Esophagus muscularis mucosa (tissue), 4 donors: Measurements from ENCODE around the gene DNAH3. TPM values are rescaled to one million over a fixed set of nuclear protein-coding genes. Genes with fewer than 3 reads are reported as not detected.
"Not testable (repeated sequence)": the region's sequence is repeated elsewhere in the genome, so short reads cannot be mapped to it uniquely, and the experiment has no call there.

Experiments
- DNase-seq: peaks from one replicate; pipeline ENCODE4 v3.0.0-alpha.2; 2017; ENCODE audit errors: extremely low spot score
- H3K27ac ChIP-seq, 4 donors: fragments of 200-600 bp; sonication (generic); replicated peaks in 1 of 4; 1 replicate in 3 of 4; 2 replicates in 1 of 4; pipeline ENCODE4 v1.5.1; 2016 to 2019; ENCODE audit warnings: mild to moderate bottlenecking in 1 of 4
- H3K27me3 ChIP-seq, 4 donors: fragments of 200-600 bp; sonication (generic); one replicate each; pipeline versions ENCODE4 v1.5.1 to v1.6.0; 2016 to 2019
- H3K36me3 ChIP-seq, 4 donors: fragments of 200-600 bp; sonication (generic); one replicate each; pipeline ENCODE4 v1.5.1; 2016 to 2019
- H3K4me1 ChIP-seq, 4 donors: fragments of 200-600 bp; sonication (generic); one replicate each; pipeline ENCODE4 v1.5.1; 2016 to 2019
- H3K4me3 ChIP-seq, 4 donors: fragments of 200-600 bp; sonication (generic); 1 replicate in 2 of 4; 2 replicates in 2 of 4; pipeline ENCODE4 v1.5.1; 2016 to 2019; ENCODE audit warnings: mild to moderate bottlenecking in 4 of 4, moderate library complexity in 1 of 4
- H3K9me3 ChIP-seq, 4 donors: fragments of 200-600 bp; sonication (generic); 1 replicate in 3 of 4; 2 replicates in 1 of 4; pipeline ENCODE4 v1.5.1; 2016 to 2019
- CTCF ChIP-seq, 3 experiments: fragments of 200-600 bp in 2 of 3; fragments of 450-650 bp in 1 of 3; sonication (generic) in 2 of 3; IDR thresholded peaks; one replicate each; pipeline ENCODE4 v1.5.1; 2017 to 2019; ENCODE audit warnings: antibody characterized with exemption in 3 of 3, mild to moderate bottlenecking in 2 of 3, moderate library complexity in 1 of 3
- EP300 ChIP-seq: sonication (generic); formaldehyde crosslinking; IDR thresholded peaks from one replicate; pipeline ENCODE4 v1.6.1; 2017; ENCODE audit warnings: antibody characterized with exemption
- POLR2A ChIP-seq: fragments of 450-650 bp; IDR thresholded peaks from one replicate; pipeline ENCODE4 v1.6.1; 2017; ENCODE audit warnings: antibody characterized with exemption, moderate library complexity, mild to moderate bottlenecking, low read depth
- POLR2AphosphoS5 ChIP-seq, 2 donors: sonication (generic); formaldehyde crosslinking; IDR thresholded peaks; one replicate each; pipeline ENCODE4 v1.6.1; 2017; ENCODE audit warnings: antibody characterized with exemption in 2 of 2
- WGBS: methylation state at CpG from one replicate; pipeline ENCODE4 v1.1.5; 2018; 5-methylcytosine and 5-hydroxymethylcytosine counted together
- intact Hi-C: fragments of 100-400 bp; cut with DNase I; formaldehyde crosslinking; loops from one replicate; pipeline ENCODE4 v1.15.1; 2023
- total RNA-seq, 4 donors: library from RNA; depleted of rRNA; stranded (reverse); fragments of >200 nt; gene quantifications; one replicate each; pipeline versions ENCODE4 v1.1.0 to v1.2.1, GENCODE V29; 2016

DNAH3 gene, protein sequence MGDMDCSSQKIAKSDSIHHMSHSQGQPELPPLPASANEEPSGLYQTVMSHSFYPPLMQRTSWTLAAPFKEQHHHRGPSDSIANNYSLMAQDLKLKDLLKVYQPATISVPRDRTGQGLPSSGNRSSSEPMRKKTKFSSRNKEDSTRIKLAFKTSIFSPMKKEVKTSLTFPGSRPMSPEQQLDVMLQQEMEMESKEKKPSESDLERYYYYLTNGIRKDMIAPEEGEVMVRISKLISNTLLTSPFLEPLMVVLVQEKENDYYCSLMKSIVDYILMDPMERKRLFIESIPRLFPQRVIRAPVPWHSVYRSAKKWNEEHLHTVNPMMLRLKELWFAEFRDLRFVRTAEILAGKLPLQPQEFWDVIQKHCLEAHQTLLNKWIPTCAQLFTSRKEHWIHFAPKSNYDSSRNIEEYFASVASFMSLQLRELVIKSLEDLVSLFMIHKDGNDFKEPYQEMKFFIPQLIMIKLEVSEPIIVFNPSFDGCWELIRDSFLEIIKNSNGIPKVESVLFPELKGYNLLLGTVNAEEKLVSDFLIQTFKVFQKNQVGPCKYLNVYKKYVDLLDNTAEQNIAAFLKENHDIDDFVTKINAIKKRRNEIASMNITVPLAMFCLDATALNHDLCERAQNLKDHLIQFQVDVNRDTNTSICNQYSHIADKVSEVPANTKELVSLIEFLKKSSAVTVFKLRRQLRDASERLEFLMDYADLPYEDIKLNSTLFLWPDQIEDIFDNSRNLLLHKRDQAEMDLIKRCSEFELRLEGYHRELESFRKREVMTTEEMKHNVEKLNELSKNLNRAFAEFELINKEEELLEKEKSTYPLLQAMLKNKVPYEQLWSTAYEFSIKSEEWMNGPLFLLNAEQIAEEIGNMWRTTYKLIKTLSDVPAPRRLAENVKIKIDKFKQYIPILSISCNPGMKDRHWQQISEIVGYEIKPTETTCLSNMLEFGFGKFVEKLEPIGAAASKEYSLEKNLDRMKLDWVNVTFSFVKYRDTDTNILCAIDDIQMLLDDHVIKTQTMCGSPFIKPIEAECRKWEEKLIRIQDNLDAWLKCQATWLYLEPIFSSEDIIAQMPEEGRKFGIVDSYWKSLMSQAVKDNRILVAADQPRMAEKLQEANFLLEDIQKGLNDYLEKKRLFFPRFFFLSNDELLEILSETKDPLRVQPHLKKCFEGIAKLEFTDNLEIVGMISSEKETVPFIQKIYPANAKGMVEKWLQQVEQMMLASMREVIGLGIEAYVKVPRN (N-terminal part only)
- under 1 TPM in 2 of 4 donors, not detected in 2; under 0.01 to 0.13 TPM for total RNA-seq

DNA sequence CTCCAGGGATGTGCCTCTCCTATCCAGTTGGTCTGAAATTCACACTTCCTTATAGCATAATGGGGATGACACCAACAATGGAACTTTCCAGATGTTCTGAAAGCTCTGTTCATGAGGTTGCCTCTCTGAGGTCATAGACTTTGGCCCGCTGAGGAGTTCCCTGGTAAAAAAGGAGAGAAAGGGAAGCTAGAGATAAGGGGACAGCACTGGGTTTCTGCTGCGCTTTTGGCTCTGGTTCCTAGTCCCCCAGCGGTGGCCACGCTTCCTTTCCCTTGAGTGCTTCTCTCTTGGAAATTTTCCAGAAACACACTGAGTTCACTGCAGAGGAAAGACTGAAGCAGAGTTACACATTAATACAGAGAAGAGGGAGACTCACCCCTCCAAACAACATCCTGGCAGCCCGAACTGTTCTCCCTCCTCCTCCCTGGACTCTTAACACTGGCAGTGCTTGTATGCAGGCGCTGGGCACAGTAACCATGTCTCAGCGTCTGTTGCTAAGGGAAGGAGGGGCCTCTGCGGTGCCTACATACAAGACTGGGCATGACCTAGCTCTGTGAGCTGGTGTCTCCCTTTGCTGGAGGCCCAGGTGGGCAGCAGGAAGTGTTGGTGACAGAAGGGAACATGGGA, at the start of gene DNAH3:
TSS of gene DNAH3 (minus strand) at position 472 of the 627 bp plus-strand sequence. CDS start 527 bp downstream, outside the sequence.
- no peak within 1 kb of the TSS for H3K4me3 ChIP-seq
- H3K4me1 ChIP-seq = peaks cover 0 to 2% (median 0%) of the 10 kb centered on the region in 4 donors
- TF ChIP-seq POLR2AphosphoS5 (IDR thresholded peaks at IDR 0.05) (no peak), POLR2A (no peak), EP300 (no peak), CTCF (IDR thresholded peaks at IDR 0.05) (no peak)
- no peaks in the 10 kb centered on the region for H3K9me3 ChIP-seq
- intact Hi-C loops = loop anchor here (5.0 to 10.0 kb wide), 2 partner anchors 127 to 1524 kb away; partner anchors contain the start of gene CRYM
- DNase-seq = no peak
- no peak within 1 kb of the TSS for H3K27ac ChIP-seq
- no peaks in the 10 kb centered on the region for H3K36me3 ChIP-seq
- WGBS = 46% methylated on average over 8 of the region's 8 CpGs
- H3K27me3 ChIP-seq = peaks cover 0 to 15% (median 0%) of the 10 kb centered on the region in 4 donors

DNA sequence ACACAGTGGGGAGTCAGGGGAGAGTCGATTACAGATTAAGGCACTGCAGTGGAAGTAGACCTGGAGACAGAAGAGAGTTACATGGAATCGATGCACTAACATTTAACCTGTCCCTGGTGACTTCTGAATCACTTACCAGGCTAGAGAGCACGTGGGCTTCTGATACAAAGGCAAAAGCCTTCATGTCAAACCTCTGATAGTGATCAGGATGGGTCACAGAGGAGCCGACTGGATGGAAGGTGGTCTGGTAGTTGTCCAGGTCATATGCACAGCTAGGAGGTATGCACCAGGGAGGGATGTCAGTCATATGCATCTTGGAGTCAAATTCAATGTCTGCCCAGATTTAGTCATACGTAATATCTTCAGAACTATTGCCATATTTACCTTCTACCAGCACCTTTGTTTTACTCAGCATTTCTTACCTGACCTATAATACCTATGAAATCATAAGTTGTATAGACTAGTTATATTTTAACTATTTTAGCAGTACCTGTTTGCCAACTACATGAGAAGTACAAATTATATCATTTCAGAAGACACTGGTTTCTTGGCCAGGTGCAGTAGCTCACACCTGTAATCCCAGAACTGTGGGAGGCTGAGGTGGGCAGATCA, 49.1 kb upstream of the DNAH3 start:
- H3K27ac ChIP-seq = no peak overlapping the region
- H3K4me1 ChIP-seq = no peaks in the 10 kb centered on the region
- no peaks in the 10 kb centered on the region for H3K9me3 ChIP-seq
- 75% methylated on average over 4 of the region's 5 CpGs for WGBS
- H3K27me3 ChIP-seq = peaks cover 0 to 11% (median 0%) of the 10 kb centered on the region in 4 donors
- no peak overlapping the region for H3K4me3 ChIP-seq
- no peak for DNase-seq
- intact Hi-C loops = no loop called here
- TF ChIP-seq POLR2AphosphoS5 (IDR thresholded peaks at IDR 0.05) (no peak), POLR2A (no peak), EP300 (no peak), CTCF (IDR thresholded peaks at IDR 0.05) (no peak)
- H3K36me3 ChIP-seq = no peaks in the 10 kb centered on the region

GRCh38 chr16:21197621-21198020, 47.0 kb upstream of the DNAH3 start:
- Histone ChIP-seq H3K4me3 (no peak overlapping the region), H3K27me3 (peaks cover 0 to 11% (median 0%) of the 10 kb centered on the region in 4 donors), H3K9me3 (no peaks in the 10 kb centered on the region), H3K4me1 (no peaks in the 10 kb centered on the region), H3K36me3 (no peaks in the 10 kb centered on the region), H3K27ac (no peak overlapping the region)
- no peak for DNase-seq
- intact Hi-C loops = no loop called here
- no peak for TF ChIP-seq CTCF (IDR thresholded peaks at IDR 0.05)
- TF ChIP-seq EP300 = no peak
- no peak for TF ChIP-seq POLR2A
- no peak for TF ChIP-seq POLR2AphosphoS5 (IDR thresholded peaks at IDR 0.05)
- 83% methylated on average over 3 of the region's 3 CpGs for WGBS

DNA sequence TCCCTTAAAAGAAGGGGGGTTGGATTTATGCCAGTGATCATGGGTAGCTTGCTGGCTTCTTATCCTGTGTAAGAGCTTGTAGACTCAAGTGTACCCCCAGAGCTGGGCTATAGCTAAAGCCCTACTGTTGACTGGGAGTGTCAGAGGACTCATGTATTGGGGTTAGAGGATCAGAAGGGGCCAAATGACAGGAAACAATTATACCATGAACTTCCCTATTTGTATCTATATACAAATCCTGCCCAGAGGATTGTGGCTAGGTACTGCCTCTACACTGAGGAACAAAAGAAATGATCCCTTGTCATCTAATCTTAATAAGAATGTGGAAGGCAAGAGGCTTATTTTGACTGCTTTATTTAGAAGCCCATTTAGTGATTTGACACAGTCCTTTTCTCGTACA, 46.5 kb upstream of the DNAH3 start:
- TF ChIP-seq POLR2A = no peak
- no peak for TF ChIP-seq POLR2AphosphoS5 (IDR thresholded peaks at IDR 0.05)
- TF ChIP-seq EP300 = no peak
- no peak for TF ChIP-seq CTCF (IDR thresholded peaks at IDR 0.05)
- H3K4me1 ChIP-seq = no peaks in the 10 kb centered on the region
- intact Hi-C loops = no loop called here
- H3K27me3 ChIP-seq = peaks cover 0 to 11% (median 0%) of the 10 kb centered on the region in 4 donors
- no peaks in the 10 kb centered on the region for H3K36me3 ChIP-seq
- 85% methylated on average over 1 of the region's 1 CpG for WGBS
- H3K4me3 ChIP-seq = no peak overlapping the region
- H3K9me3 ChIP-seq = no peaks in the 10 kb centered on the region
- no peak overlapping the region for H3K27ac ChIP-seq
- DNase-seq = no peak

- H3K27me3 ChIP-seq, H3K36me3 ChIP-seq, H3K4me3 ChIP-seq, intact Hi-C loops, H3K4me1 ChIP-seq, H3K9me3 ChIP-seq, H3K27ac ChIP-seq, DNase-seq: not testable (repeated sequence)
- WGBS = 92% methylated on average over 8 of the region's 8 CpGs
Measured at GRCh38 chr16:21195330-21195729, 44.7 kb upstream of the DNAH3 start.
